ENCODE measurements around the gene TACR1.
"Not testable (repeated sequence)": the region's sequence is repeated elsewhere in the genome, so short reads cannot be mapped to it uniquely, and the experiment has no call there.

Gene TACR1

GRCh38 chr2:75079575-75079974, 119.7 kb downstream of the TACR1 start:
- no peak for DNase-seq

DNA sequence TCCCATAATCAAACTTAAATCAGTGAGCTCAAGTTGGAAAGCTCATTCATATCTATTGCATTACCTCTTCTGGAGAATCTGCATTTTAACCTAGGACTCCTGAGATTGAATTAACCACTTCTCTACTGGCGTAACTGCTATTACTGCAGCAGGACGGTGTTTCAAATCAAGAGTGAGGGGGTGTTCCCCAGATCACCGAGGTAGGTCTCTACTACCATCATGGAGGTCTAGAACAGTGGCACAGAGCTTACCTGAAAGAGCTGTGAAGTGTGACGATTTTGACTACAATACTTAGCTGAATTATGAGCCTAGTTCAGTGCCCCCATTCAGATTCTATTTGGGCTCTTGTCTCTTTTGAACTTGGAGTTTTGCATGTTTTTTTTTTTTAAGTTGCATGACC, 121.4 kb downstream of the TACR1 start:
- DNase-seq: no peak

GRCh38 chr2:75076088-75076487, 123.2 kb downstream of the TACR1 start:
- peak; percentile 91 for DNase-seq

GRCh38 chr2:75074708-75075107, 124.6 kb downstream of the TACR1 start:
- no peak for DNase-seq

- no peak for DNase-seq
These were observed 125.1 kb downstream of the TACR1 start for GRCh38 chr2:75074228-75074627.

DNA sequence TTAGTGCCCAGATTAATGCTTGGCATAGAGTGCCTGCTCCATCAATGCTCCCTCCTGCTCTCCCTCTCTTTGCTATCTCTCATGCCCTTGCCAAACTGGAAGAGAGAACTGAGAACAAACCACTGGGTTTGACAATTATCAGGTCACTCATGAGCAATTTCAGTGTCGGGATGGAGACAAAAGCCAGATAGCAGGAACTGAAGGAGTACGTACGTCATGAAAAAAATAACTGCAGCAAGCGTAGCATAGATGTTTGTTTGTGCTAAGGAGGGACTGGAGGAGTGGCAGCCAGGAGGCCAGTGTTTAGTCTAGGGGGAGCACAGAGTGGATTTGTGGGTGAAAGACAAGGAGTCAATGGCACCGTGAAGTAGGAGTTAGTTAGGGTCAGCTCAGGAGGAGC, 127.6 kb downstream of the TACR1 start:
- DNase-seq: no peak

DNA sequence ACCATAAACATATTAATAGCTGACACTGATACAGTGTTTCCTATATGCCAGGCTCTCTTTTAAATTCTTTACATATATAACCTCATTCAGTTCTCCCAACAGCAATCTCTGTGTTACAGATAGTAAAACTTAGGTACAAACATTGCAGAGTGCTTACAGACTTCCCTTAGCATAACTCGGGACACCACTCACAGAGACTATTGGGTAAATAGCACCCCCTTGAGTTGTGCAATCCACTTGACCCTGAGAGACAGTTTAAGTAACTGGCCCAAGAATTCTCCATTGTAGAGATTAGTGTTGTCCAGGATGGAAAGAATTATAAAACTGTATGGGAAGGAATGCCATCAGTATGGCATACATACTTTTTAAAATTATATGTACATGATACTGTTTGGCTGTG, 130.8 kb downstream of the TACR1 start:
- no peak for DNase-seq

- DNase-seq: no peak
These were observed 131.8 kb downstream of the TACR1 start for GRCh38 chr2:75067506-75067905.

GRCh38 chr2:75066121-75066902, 133.0 kb downstream of the TACR1 start:
- DNase-seq: no peak

- DNase-seq: no peak
These were observed 133.8 kb downstream of the TACR1 start for GRCh38 chr2:75065402-75066008.

DNA sequence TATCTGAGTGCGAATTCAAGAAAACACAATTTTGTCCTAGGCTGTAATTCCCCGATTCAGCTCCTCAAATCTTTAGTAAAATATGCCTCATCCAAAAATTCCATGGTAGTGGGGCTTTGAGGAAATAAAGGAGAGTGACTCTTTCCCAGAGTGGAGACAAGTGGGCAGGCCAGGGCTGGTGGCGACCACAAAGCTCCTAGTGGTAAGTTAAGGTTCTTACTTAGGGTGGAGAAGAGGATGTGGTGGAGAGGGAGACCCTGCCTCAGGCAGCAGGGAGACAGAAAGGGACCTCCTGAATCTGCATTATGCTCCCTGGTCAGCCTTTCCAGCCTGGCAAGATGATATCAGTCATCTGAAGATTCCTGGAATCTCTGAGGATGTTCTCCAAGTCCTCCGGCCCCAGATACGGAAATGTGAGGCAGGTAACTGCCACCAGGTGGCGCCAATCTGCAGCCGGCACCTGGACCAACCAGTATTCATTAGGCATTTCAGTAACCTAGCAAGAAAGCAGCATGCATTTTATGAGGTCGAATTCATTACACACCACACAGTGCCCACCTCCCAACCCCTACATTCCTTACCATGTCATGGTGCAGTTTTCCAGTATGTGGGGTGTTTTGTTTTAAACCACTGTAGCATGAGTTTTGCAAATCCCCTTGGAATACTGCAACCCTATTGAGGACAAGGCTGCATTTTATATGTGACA, 134.5 kb downstream of the TACR1 start:
- no peak for DNase-seq

- DNase-seq: no peak
These were observed 135.4 kb downstream of the TACR1 start for GRCh38 chr2:75063906-75064305.

DNA sequence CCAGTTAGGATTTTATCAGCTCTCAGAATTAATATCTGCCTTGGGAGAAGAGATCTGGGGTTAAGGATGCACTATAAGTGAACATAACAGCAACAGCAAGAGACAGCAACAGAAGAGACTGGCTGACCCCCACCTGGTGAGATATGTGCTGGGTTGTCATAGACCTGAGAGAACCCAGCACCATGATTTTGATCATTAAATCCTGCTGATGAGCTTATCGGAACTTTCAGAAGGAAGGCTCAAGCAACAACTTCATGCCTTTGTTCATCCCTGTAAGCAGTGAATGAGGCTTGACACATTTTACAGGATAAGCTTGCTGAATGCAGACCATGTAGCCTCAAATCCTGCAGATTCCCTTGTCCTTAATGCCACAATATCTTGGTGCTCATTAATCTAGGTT, 140.9 kb downstream of the TACR1 start:
- DNase-seq: no peak

DNA sequence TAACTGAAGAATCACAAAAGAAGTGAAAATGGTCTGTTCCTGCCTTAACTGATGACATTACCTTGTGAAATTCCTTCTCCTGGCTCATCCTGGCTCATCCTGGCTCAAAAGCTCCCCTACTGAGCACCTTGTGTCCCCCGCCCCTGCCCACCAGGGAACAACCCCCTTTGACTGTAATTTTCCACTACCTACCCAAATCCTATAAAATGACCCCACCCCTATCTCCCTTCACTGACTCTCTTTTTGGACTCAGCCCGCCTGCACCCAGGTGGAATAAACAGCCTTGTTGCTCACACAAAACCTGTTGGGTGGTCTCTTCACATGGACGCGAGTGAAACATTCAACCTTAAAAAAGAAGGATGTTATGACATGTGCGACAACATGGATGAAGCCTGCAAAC, 142.2 kb downstream of the TACR1 start:
- not testable (repeated sequence) for DNase-seq

DNA sequence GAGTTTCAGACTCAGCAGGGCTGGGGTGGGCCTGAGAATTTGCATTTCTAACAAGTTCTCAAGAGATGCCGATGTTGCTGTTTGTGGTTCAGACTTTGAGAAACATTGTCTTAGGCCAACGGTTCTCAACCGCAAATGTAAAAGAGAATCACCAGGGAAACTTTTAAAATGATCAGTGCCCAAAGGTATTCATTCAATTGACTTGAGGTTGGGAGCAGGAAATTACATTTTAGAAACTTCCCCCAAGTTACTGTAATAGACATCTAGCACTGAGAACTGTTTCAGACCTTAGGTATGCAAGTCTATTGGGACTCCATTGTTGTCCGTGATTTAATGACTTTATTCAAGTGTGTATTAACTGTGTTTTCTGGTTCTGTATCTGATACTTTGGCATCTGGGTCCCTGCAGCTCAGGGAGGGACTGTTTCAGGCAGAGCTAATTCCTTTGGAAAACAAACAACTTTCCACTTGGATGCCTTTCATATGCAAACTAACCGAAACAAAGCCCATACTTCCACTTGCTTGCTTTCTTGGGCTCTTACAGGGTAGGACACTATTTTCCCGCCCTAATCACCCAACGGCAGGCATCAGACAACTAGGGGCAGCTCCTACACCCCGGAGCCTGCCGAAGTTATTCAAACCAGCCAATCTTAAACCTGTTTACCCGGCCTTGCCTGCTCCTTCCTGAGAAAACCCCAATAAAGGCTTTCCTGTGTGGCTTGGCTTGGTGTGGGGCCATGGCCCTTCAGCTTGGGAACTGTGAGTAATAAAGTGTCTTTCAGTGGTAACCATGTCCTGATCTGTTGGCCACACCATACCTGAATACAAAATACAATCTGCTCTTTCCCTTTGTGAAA, 143.3 kb downstream of the TACR1 start:
- DNase-seq: no peak

GRCh38 chr2:75055142-75055819, 144.0 kb downstream of the TACR1 start:
- no peak for DNase-seq

DNA sequence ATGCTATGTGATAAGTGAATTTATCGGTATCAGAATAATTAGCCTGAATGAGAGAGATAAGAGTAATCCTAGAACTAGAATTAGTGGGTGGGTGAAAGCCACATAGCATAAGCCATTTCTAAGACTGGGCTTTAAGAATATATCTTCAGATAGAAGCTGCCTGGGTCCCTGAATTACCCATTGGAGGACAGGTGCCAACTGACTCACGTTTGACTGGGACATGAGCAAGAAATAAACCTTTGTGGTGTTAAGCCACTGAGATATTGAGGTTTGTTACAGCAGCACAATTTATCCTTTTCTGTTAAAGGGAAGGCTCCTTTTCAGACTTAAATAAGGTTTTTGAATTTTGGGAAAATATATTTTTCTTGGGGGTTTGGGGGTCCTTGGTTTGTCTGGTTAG, 145.0 kb downstream of the TACR1 start:
- no peak for DNase-seq

GRCh38 chr2:75053484-75054112, 145.7 kb downstream of the TACR1 start:
- DNase-seq: no peak

DNA sequence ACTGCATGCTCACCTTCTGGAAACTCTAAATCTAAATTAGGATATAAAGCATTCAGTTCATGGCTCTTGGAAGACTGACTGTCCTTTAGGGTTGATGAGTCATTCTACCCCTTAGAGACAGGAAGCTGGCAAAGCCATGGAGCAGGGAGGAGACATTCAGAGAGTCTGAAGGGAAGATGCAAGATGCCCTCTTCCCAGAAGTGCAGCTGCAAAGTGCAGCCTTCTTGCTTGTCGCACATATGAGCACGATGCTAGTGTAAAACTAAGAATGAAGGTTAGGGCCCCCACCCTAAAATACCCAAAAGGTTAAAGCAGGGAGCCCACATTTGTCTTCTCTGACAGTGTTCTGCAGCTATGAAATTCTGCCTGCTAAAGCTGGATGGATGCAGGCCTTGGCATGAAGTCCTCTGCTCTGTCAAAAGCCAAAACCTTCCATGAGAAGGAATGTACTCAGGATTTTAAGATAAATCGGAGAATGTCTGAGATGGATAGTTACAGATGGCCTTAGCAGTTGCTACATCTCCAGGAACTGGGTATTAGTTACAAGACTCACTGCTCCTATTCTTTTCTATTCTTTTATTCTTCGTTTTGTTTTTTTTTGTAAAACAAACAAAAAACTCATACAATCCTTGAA, 151.2 kb downstream of the TACR1 start:
- DNase-seq: no peak

DNA sequence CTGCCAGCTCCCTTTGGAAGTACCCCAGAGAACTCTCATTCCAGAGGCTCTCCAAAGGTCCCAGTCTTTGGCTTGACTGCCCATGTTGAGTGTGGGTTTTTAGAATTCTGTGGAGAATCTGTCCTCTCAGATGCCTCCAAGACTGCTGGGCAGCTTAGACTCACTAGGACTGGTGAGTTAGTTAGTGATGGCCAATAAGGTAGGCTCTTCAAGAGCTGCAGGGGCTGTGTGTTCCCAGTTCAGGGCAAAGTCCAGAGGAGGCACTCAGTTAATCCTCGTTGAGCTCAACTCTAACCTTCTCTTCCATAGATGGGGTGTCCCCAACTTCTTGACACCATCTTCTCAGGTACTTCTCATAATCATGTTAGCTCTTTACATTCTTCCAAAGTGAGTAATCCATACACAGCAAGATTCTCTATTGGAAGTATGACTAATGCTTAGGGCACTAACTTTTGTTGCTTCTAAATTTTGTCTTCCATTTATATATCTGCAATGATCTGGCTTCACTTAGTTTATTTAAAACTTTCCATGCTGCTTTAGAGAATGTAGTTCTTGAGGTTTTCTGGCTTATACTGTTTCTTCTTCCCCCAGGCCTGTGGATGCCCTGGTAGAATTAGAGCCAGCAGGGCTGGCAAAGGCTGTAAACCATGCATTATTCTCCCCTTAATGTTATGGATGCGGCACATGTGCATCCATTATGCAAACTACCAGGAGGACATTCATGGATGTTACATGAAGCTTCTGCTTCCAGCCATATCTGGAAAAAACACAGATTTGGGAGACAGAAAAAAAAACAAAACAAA, 151.9 kb downstream of the TACR1 start:
- no peak for DNase-seq
